ENCODE results near the gene PRKG1.

- TF ChIP-seq POLR2AphosphoS5 (IDR thresholded peaks at IDR 0.05; ENCODE audit: low read depth, low read length) (no peak), TAF1 (IDR thresholded peaks at IDR 0.05; ENCODE audit: borderline replicate concordance, insufficient read depth, low read length) (no peak), REST (IDR thresholded peaks at IDR 0.05; ENCODE audit: insufficient read depth in 1 of 2, low read depth in 2 of 2, low read length in 2 of 2) (no peak)
These were observed 1096.5 kb downstream of the PRKG1 start for GRCh38 chr10:52170776-52171175.
